Cortex of kidney (tissue), 1 donor: Measurements from ENCODE around the gene GPC1.

Experiments used
- DNase-seq: peaks from one replicate; lab custom pipeline; 2025; lab: John Stamatoyannopoulos, UW

The GPC1 gene

GRCh38 chr2:240500561-240501423 is 65.3 kb downstream of the GPC1 start:
- no peak for DNase-seq

- DNase-seq, result no peak
Observed at GRCh38 chr2:240501531-240501991, 66.1 kb downstream of the GPC1 start.

GRCh38 chr2:240502059-240502429 is 66.6 kb downstream of the GPC1 start:
- DNase-seq, result no peak

- DNase-seq, result no peak
Observed at GRCh38 chr2:240502430-240503121, 67.1 kb downstream of the GPC1 start.

GRCh38 chr2:240503375-240503774 is 67.9 kb downstream of the GPC1 start:
- no peak for DNase-seq

GRCh38 chr2:240503848-240504247 is 68.4 kb downstream of the GPC1 start:
- DNase-seq, result no peak

GRCh38 chr2:240505910-240506309 is 70.4 kb downstream of the GPC1 start:
- DNase-seq, result no peak

- no peak for DNase-seq
Observed at GRCh38 chr2:240506406-240507059, 71.1 kb downstream of the GPC1 start.

GRCh38 chr2:240507060-240507777 is 71.8 kb downstream of the GPC1 start:
- DNase-seq, result no peak

GRCh38 chr2:240507778-240508251 is 72.4 kb downstream of the GPC1 start:
- DNase-seq, result no peak

GRCh38 chr2:240508832-240509545 is 73.5 kb downstream of the GPC1 start:
- DNase-seq, result no peak

GRCh38 chr2:240509667-240510512 is 74.4 kb downstream of the GPC1 start:
- DNase-seq, result no peak

- DNase-seq, result no peak
Observed at GRCh38 chr2:240510513-240511210, 75.2 kb downstream of the GPC1 start.

GRCh38 chr2:240511351-240512108 is 76.1 kb downstream of the GPC1 start:
- no peak for DNase-seq

- no peak for DNase-seq
Observed at GRCh38 chr2:240512109-240512485, 76.6 kb downstream of the GPC1 start.

- DNase-seq, result no peak
Observed at GRCh38 chr2:240512666-240513535, 77.4 kb downstream of the GPC1 start.

- DNase-seq, result no peak
Observed at GRCh38 chr2:240513549-240514287, 78.3 kb downstream of the GPC1 start.
